Stimulated activated naive CD8-positive, alpha-beta T cell treated with anti-CD3 and anti-CD28 coated beads, Interleukin-15, Interleukin-2, amounts not matched to agents 100 ng/mL and 50 ng/mL, for 24 hours (primary cell): ENCODE data around the gene DHRSX.
"Not testable (repeated sequence)": the region's sequence is repeated elsewhere in the genome, so short reads cannot be mapped to it uniquely, and the experiment has no call there.

Experiments
- H3K27ac Mint-ChIP-seq: one replicate; pipeline ENCODE4 v1.8.0; 2021; ENCODE audit warnings: mild to moderate bottlenecking, mixed read lengths
- H3K27me3 Mint-ChIP-seq: one replicate; pipeline ENCODE4 v1.8.0; 2021; ENCODE audit warnings: mixed read lengths
- H3K36me3 Mint-ChIP-seq: one replicate; pipeline ENCODE4 v1.8.0; 2021; ENCODE audit warnings: low read depth, mixed read lengths
- H3K4me1 Mint-ChIP-seq: one replicate; pipeline ENCODE4 v1.8.0; 2021; ENCODE audit warnings: low read depth, mixed read lengths
- H3K4me3 Mint-ChIP-seq: one replicate; pipeline ENCODE4 v1.8.0; 2021; ENCODE audit warnings: mild to moderate bottlenecking, mixed read lengths
- H3K9me3 Mint-ChIP-seq: one replicate; pipeline ENCODE4 v1.8.0; 2021; ENCODE audit warnings: mixed read lengths

Gene DHRSX

DNA sequence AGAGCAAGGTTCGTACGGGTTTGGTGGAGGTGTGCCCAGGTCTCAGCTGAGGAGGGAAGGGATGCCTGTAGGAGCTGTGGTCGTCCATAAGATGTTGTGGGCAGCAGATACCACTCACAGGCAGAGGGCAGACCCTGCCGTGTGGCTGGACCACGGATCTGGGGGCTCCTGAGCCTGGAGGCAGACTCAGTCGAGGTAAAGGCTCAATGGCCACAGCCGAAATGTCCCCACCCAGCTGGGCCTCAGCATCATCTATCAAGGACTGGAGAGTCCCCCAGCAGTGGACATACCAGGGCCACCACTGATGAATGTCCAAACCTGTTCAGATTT lies 98.5 kb downstream of the DHRSX start:
- Mint-ChIP-seq H3K36me3 (peaks cover 40% of the 10 kb centered on the region), H3K4me1 (no peaks in the 10 kb centered on the region), H3K27me3 (no peaks in the 10 kb centered on the region), H3K4me3 (no peak overlapping the region), H3K9me3 (peaks cover 7% of the 10 kb centered on the region), H3K27ac (no peak overlapping the region)

DNA sequence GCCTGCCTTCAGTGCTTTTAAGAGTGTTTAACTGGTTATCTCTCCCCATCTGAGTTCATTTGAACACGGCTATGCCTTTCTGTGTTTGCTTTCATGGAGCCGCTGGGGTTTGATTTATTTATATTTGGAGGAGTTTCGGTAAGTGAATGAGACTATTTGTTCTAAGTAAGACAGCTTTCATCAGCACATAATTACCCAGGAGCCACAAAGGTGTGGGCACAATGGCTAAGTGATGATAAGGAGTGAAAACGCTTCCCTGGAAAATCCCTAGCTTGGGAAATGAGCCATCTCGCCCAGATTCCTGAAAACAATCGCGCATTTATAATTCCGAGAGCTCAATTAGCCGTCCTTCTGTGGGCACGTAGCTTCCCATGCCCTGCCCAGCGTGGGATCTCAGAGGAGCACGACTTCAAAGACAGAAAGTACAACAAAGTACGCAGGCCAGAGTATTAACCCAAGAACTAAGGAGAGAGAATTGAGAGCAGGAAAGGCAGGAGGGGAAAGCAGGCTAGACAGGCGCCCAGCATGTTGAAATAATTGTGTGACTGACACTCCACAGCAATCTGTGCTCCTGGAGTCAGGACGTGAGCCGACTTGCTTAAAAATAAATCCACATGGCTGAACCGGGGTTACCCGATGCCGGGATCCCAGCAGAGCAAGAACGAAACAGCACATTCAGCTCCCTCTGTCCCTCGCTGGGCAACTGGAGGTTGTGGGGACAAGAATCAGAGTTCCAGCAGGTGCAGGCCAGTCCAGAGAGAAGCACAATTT lies 99.0 kb downstream of the DHRSX start:
- peaks cover 38% of the 10 kb centered on the region for H3K36me3 Mint-ChIP-seq
- no peaks in the 10 kb centered on the region for H3K4me1 Mint-ChIP-seq
- H3K27me3 Mint-ChIP-seq = no peaks in the 10 kb centered on the region
- H3K4me3 Mint-ChIP-seq = no peak overlapping the region
- H3K9me3 Mint-ChIP-seq = peaks cover 3% of the 10 kb centered on the region
- H3K27ac Mint-ChIP-seq = no peak overlapping the region

DNA sequence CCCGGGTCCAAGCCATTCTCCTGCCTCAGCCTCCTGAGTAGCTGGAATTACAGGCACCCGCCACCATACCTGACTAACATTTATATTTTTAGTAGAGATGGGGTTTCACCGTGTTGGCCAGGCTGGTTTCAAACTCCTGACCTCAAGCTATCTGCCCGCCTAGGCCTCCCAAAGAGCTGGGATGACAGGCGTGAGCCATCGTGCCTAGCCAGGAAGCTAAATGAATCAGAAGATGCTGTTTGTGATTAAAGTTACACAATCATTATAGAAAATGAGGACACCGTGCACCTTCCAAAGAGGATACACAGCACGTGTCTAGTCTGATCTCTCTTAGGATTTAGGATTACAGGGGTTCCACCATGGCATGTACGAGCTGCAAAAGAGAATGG lies 99.6 kb downstream of the DHRSX start:
- no peaks in the 10 kb centered on the region for H3K27me3 Mint-ChIP-seq
- no peak overlapping the region for H3K4me3 Mint-ChIP-seq
- H3K4me1 Mint-ChIP-seq = no peaks in the 10 kb centered on the region
- H3K27ac Mint-ChIP-seq = no peak overlapping the region
- no peaks in the 10 kb centered on the region for H3K9me3 Mint-ChIP-seq
- H3K36me3 Mint-ChIP-seq = peaks cover 35% of the 10 kb centered on the region

DNA sequence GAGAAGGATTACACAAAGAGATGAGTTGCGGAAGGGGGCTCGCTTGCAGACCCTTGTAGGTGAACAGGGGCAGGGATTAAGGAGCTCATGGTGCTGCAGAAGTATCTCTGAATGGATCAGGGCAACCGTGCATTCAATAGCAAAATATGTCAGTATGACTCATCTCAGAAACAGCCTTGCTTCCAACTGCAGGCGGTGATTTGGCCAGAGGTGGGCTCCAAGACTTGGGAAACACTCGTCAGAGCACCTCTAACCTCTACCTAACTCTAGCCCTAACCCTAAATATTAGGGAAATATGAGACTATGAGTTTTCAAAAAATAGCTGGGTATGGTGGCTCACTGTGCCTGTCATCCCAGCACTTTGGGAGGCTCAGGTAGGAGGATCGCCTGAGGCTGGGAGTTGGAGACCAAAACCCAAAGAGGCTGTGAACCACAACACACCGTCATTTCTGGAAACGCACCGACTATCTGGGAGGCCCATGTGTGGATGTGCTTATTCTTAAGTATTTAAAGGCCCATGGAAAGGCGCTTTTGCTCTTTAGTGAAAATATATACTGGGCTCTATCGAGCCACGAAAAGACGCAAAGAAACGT lies 102.6 kb downstream of the DHRSX start:
- no peak overlapping the region for H3K27ac Mint-ChIP-seq
- H3K4me1 Mint-ChIP-seq = no peaks in the 10 kb centered on the region
- no peaks in the 10 kb centered on the region for H3K27me3 Mint-ChIP-seq
- H3K9me3 Mint-ChIP-seq = no peaks in the 10 kb centered on the region
- H3K4me3 Mint-ChIP-seq = no peak overlapping the region
- H3K36me3 Mint-ChIP-seq = peaks cover 40% of the 10 kb centered on the region

DNA sequence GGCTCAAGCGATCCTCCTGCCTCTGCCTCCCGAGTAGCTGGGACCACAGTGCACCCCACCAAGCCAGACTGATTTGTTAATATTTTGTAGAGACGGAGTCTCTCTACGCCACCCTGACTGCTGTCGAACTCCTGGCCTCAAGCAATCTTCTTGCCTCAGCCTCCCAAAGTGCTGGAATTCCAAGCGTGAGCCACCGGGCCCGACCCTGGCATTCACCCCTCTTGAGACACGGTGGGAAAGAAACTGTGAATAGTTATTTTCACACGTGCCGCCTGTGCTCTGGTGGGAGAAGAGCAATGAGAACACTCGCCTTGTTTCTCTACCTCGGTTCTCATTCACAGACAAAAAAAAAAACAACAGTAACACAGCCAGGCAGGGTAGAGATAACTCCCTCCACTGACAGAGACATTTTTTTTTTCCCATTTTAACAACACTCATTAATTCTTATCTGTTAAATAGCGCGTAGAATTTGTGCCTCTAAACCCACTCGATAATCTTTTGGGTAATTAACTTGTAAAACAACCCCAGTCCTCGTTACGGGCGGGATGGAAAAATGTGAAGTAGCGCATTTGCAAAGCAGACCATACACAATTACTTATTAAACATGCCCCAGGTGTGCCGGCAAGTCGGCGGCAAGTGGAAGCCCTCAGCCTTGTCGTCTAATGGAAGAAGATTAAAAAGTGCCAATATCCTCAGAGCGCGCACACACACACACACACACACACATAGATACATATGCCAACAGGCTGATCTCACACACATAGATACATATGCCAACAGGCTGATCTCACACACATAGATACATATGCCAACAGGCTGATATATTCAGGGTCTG lies 103.3 kb downstream of the DHRSX start:
- H3K27ac Mint-ChIP-seq = no peak overlapping the region
- no peak overlapping the region for H3K4me3 Mint-ChIP-seq
- no peaks in the 10 kb centered on the region for H3K9me3 Mint-ChIP-seq
- H3K36me3 Mint-ChIP-seq = peaks cover 38% of the 10 kb centered on the region
- H3K27me3 Mint-ChIP-seq = no peaks in the 10 kb centered on the region
- no peaks in the 10 kb centered on the region for H3K4me1 Mint-ChIP-seq

DNA sequence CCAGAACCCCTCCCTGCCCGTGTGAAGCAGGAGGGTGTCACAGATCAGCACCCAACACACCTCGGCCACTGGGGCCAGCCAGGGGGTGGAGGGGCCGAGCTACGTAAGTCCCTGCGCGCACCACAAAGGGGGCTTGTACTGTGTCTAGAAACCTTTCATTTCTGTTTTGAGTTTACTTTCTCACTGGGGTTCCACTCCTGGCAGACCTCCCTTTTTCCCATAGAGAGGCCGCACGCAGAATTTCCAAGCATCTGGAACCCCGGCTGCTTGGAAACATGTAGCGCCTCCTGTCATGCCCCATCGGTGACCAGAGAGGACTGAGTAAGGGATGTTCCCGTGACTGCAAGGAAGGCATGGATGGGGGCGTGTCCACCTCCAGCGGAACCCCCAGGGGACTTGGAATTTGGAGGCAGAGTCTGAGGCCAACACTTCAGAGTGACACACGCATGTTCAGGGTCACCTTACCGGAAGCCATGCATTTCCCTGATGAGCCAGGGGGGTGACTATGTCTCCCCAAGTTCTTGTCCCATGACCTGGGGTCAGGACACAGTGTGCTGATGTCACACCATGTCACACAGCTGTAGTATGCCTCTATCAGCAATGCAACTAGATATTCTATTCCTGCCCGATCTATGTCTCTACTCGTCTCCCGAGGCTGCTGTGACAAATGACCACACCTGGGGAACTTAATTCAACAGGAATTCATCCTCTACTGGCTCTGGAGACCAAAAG lies 105.3 kb downstream of the DHRSX start:
- H3K9me3 Mint-ChIP-seq = peaks cover 6% of the 10 kb centered on the region
- H3K4me1 Mint-ChIP-seq = no peaks in the 10 kb centered on the region
- no peaks in the 10 kb centered on the region for H3K27me3 Mint-ChIP-seq
- H3K4me3 Mint-ChIP-seq = no peak overlapping the region
- peaks cover 41% of the 10 kb centered on the region for H3K36me3 Mint-ChIP-seq
- H3K27ac Mint-ChIP-seq = no peak overlapping the region

DNA sequence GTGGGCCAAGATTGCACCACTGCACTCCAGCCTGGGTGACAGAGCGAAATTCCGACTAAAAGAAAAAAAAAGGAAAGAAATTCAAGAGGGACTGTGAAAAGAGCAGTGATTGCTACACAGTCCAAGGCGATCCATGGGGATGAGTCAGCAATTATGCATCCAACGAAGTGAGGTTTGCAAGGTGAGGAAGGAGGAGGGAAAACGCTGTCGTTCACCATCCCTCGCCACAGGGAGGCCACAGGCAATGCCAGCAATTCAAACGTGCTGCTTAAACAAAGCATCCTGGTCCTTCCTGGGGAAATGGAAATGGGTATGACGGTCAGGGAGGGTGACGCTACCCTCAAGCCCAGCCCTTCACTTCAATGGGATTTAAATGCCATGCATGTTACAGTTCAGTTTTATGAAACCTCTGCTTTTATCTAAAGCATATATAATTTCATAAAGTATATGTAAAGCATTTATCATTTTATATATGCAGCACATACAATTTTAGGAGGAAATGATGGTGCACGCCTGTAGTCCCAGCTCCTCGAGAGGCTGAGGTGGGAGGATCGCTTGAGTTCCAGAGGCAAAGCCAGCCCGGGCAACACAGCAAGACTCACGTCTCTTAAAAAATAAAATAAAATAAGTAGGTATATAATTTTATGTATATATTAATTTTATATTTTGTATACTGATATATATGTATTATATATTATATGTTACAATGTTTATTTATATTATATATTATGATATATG lies 108.7 kb downstream of the DHRSX start:
- H3K9me3 Mint-ChIP-seq = peaks cover 6% of the 10 kb centered on the region
- no peaks in the 10 kb centered on the region for H3K4me1 Mint-ChIP-seq
- peaks cover 46% of the 10 kb centered on the region for H3K36me3 Mint-ChIP-seq
- no peak overlapping the region for H3K27ac Mint-ChIP-seq
- no peaks in the 10 kb centered on the region for H3K27me3 Mint-ChIP-seq
- H3K4me3 Mint-ChIP-seq = no peak overlapping the region

DNA sequence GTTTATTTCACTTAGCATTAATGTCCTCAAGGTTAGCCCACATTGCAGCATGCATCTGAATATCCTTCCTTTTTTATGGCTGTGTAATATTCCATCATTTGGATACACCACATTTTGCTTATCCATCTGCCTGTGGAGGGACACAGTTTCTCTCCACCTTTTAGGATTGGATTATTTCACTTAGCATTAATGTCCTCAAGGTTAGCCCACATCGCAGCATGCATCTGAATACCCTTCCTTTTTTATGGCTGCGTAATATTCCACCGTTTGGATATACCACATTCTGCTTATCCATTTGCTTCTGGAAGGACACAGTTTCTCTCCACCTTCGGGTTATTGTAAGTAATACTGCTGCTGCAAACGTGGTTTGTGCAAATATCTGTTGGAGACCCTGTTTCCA lies 110.0 kb downstream of the DHRSX start:
- Mint-ChIP-seq H3K4me1 (no peaks in the 10 kb centered on the region), H3K4me3 (no peak overlapping the region), H3K27ac (no peak overlapping the region), H3K36me3 (peaks cover 45% of the 10 kb centered on the region), H3K27me3 (no peaks in the 10 kb centered on the region), H3K9me3 (peaks cover 6% of the 10 kb centered on the region)

DNA sequence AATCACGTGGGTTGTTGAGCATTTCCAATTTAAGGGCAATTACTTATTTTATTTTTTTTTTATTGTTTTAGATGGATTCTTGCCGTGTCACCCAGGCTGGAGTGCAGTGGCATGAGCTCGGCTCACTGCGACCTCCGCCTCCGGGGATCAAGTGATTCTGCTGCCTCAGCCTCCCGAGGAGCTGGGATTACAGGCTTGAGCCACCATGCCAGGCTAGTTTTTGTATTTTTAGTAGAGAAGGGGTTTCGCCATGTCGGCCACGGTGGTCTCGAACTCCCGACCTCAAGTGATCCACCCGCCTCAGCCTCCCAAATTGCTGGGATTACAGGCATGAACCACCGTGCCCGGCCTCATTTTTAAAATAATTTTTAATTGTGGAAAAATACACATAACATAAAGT lies 111.0 kb downstream of the DHRSX start:
- not testable (repeated sequence) for H3K4me1 Mint-ChIP-seq, H3K9me3 Mint-ChIP-seq, H3K27me3 Mint-ChIP-seq, H3K4me3 Mint-ChIP-seq, H3K27ac Mint-ChIP-seq
- H3K36me3 Mint-ChIP-seq = peaks cover 42% of the 10 kb centered on the region

DNA sequence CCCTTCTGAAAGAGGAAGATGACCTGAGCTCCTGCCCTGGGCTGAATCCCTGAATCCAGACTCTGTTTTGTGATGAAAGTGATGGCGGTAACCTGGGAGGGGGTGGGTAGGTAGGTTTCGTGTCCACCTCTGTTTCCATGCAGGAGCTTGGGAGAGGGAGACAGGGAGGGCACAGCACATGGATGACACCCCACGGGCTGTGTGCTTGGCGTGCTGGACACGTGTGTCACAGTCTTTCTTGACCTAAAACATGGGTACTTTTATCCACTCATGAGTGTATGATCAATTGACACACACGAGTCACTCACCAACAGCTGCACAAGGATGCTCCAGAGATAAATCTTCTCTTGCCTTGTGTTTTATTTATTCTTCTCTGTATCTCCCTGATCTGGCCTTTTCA lies 111.5 kb downstream of the DHRSX start:
- H3K4me1 Mint-ChIP-seq = no peaks in the 10 kb centered on the region
- H3K9me3 Mint-ChIP-seq = peaks cover 6% of the 10 kb centered on the region
- H3K4me3 Mint-ChIP-seq = no peak overlapping the region
- no peak overlapping the region for H3K27ac Mint-ChIP-seq
- peaks cover 41% of the 10 kb centered on the region for H3K36me3 Mint-ChIP-seq
- no peaks in the 10 kb centered on the region for H3K27me3 Mint-ChIP-seq

DNA sequence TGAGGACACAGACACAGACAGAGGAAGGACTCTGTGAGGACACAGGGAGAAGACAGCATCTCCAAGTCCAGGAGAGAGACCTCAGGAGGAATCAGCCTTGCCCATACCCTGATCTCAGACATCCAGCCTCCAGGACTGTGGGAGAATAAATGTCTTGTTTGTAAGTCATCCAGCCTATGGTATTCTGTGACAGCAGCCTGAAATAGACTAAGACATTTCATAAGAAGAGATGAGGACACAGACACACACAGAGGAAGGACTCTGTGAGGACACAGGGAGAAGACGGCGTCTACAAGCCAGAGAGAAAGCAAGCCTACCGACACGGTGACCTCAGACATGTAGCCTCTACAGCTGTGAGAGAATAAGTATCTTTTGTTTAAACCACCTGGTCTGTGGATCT lies 112.1 kb downstream of the DHRSX start:
- Mint-ChIP-seq H3K27me3 (no peaks in the 10 kb centered on the region), H3K4me3 (no peak overlapping the region), H3K9me3 (peaks cover 6% of the 10 kb centered on the region), H3K36me3 (peaks cover 41% of the 10 kb centered on the region), H3K27ac (no peak overlapping the region), H3K4me1 (no peaks in the 10 kb centered on the region)

DNA sequence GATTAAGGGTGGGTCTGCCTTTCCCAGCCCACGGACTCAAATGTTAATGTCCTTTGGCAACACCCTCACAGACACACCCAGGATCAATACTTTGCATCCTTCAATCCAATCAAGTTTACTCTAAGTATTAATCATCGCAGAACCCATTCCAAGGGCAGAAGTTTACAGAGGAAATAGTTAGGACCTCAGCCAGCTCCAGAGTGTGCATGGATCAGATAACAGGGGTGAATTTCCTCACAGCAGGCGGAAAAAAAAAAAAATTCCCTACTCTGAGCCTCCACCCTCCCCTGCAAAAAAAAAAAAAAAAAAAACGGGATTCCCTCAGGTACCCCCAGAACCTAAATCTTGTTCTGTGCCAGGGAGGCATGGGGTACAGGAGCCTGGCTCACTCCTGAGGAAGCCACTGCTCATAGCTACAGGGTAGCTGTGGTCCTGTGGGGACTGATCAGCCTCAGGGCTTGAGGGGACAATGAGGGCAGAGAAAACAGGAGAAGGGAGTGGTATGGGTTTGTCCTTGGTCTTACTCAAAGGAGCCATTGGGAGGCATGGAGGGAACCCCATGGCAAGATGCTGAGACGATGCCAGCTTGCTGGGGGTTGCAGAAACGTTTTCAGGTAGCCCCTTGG lies 113.0 kb downstream of the DHRSX start:
- Mint-ChIP-seq H3K27me3 (no peaks in the 10 kb centered on the region), H3K4me3 (no peak overlapping the region), H3K27ac (no peak overlapping the region), H3K9me3 (peaks cover 6% of the 10 kb centered on the region), H3K36me3 (peaks cover 41% of the 10 kb centered on the region), H3K4me1 (no peaks in the 10 kb centered on the region)

DNA sequence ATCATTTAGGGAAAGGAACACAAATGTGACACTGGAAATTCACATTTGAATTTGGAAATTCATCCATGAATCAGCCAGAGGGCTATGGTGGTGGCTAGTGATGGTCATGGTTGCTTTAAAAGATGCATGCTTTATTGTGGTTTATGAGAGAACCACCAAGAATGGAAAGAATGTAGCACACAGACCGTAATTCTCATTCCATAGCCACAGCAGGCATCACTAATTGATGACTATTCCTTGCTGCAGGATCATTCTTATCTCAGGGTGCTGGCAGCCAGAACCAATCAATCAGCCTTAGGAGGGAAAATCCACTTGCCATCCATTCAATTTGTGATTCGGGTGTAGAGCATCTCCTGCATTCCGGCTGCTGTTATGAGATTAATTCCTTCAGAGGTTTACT lies 115.6 kb downstream of the DHRSX start:
- H3K27ac Mint-ChIP-seq = no peak overlapping the region
- no peak overlapping the region for H3K4me3 Mint-ChIP-seq
- peaks cover 27% of the 10 kb centered on the region for H3K36me3 Mint-ChIP-seq
- no peaks in the 10 kb centered on the region for H3K27me3 Mint-ChIP-seq
- no peaks in the 10 kb centered on the region for H3K4me1 Mint-ChIP-seq
- no peaks in the 10 kb centered on the region for H3K9me3 Mint-ChIP-seq

DNA sequence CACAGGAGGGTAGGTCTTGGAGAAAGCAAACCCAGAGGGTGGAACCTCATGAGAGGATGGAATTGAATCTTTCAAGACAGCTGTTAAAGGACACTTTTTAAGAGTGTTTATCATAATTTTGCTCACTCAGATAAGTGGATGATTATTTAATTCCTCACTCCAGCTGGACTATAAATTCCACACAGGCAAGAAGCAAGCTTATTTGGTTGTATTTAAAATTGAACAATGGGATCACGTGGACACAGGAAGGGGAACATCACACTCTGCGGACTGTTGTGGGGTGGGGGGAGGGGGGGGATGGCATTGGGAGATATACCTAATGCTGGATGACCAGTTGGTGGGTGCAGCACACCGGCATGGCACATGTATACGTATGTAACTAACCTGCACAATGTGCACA lies 116.3 kb downstream of the DHRSX start:
- Mint-ChIP-seq H3K4me1 (no peaks in the 10 kb centered on the region), H3K27me3 (no peaks in the 10 kb centered on the region), H3K27ac (no peak overlapping the region), H3K9me3 (no peaks in the 10 kb centered on the region), H3K36me3 (peaks cover 27% of the 10 kb centered on the region), H3K4me3 (no peak overlapping the region)
